Measurements from ENCODE around the gene RYK.

- TF ChIP-seq EZH2 (IDR thresholded peaks at IDR 0.05; ENCODE audit: insufficient read depth, poor library complexity, severe bottlenecking) (no peak), EZH2phosphoT487 (IDR thresholded peaks at IDR 0.05; ENCODE audit: insufficient read depth, low read depth) (no peak)
Observed at GRCh38 chr3:134299888-134300206, 49.2 kb upstream of the RYK start.

Measured in GM23248 (cell line).